ENCODE results near the gene PTPN12. TPM values are rescaled to one million over a fixed set of nuclear protein-coding genes. Genes with fewer than 3 reads are reported as not detected.
"Not testable (repeated sequence)": the region's sequence is repeated elsewhere in the genome, so short reads cannot be mapped to it uniquely, and the experiment has no call there.

The PTPN12 gene
- total and polyA plus RNA-seq, 2 experiments from 2014 or later: 21.7 to 25.6 TPM

DNA sequence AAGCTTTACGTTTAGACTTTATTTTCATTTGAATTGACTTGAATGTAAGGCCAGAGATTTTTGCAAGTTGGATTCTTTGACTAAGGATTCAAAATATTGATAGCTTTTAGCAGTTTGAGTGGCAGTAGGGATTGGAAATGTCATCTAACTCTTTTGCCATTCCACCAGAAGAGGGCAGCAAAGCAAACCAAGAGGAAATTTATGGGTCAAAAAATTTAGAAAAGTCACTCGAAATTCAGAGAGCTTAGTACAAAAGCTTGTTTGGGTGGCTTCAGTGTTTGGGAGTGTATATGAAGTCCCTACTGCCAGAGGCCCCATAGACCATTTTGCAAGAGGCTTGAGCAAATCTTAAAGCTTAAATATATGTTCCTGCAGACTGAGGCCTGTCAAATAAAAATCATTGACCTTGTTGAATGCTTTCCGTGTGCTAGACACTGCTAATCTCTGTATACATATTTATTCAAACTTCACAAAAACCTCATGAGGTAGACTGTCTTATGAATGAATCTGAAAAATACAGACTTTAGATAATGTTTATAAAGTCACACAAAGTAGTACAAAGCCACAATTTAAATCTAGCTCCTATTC lies 114.6 kb downstream of the PTPN12 start:
- H3K4me2 ChIP-seq (ENCODE audit: unreplicated experiment): no peak overlapping the region
- H4K20me1 ChIP-seq (ENCODE audit: insufficient read depth): no peaks in the 10 kb centered on the region
- no peak overlapping the region for H3K27ac ChIP-seq
- WGBS, 2 experiments (ENCODE audit: low coverage in 1 of 2, low lambda C conversion rate in 2 of 2, missing lambda C conversion rate in 2 of 2): 35% methylated on average over 3 of the region's 3 CpGs
- TF ChIP-seq EZH2 (IDR thresholded peaks at IDR 0.05; ENCODE audit: insufficient read depth, poor library complexity, severe bottlenecking): no peak
- TF ChIP-seq EZH2phosphoT487 (IDR thresholded peaks at IDR 0.05; ENCODE audit: insufficient read depth, low read depth): no peak
- H3K36me3 ChIP-seq (ENCODE audit: low read depth): peaks cover 22% of the 10 kb centered on the region; the same call in 1 of the 2 replicates
- no peak overlapping the region for H2AFZ ChIP-seq
- no peaks in the 10 kb centered on the region for H3K9me3 ChIP-seq (ENCODE audit: low read depth)
- H3K4me3 ChIP-seq: no peak overlapping the region
- peaks cover 16% of the 10 kb centered on the region for H3K4me1 ChIP-seq (ENCODE audit: insufficient read depth)
- H3K27me3 ChIP-seq (replicated peaks; ENCODE audit: insufficient read depth): no peaks in the 10 kb centered on the region
- peaks cover 23% of the 10 kb centered on the region for H3F3A ChIP-seq (ENCODE audit: insufficient read depth)
- no peaks in the 10 kb centered on the region for H3K9me2 ChIP-seq (ENCODE audit: insufficient read depth)
- peak; percentile 65 for DNase-seq
- no peak overlapping the region for H3K9ac ChIP-seq
- in situ Hi-C loops (cut with MboI): loop anchor here (25.0 kb wide), 1 partner anchor 286 kb away; no protein-coding TSS in a partner anchor
- H3K79me2 ChIP-seq (ENCODE audit: insufficient read depth): peaks cover 4% of the 10 kb centered on the region; the same call in 1 of the 2 replicates

DNA sequence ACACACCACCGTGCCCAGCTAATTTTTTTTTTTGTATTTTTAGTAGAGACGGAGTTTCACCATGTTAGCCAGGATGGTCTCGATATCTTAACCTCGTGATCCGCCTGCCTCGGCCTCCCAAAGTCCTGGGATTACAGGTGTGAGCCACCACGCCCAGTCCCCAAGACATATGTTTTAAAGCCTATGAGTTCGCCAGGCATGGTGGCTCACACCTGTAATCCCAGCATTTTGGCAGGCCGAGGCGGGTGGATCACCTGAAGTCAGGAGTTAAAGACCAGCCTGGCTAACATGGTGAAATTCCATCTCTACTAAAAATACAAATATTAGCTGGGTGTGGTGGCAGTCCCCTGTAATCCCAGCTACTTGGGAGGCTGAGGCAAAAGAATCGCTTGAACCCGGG lies 115.7 kb downstream of the PTPN12 start:
- H3K27me3 ChIP-seq (replicated peaks; ENCODE audit: insufficient read depth); H4K20me1 ChIP-seq (ENCODE audit: insufficient read depth); H3K4me2 ChIP-seq (ENCODE audit: unreplicated experiment); H2AFZ ChIP-seq; H3K4me3 ChIP-seq; H3K79me2 ChIP-seq (ENCODE audit: insufficient read depth); H3K27ac ChIP-seq; DNase-seq; H3K9me2 ChIP-seq (ENCODE audit: insufficient read depth); H3K9me3 ChIP-seq (ENCODE audit: low read depth); H3K9ac ChIP-seq: not testable (repeated sequence)
- Histone ChIP-seq H3F3A (ENCODE audit: insufficient read depth) (peaks cover 32% of the 10 kb centered on the region), H3K4me1 (ENCODE audit: insufficient read depth) (peaks cover 16% of the 10 kb centered on the region), H3K36me3 (ENCODE audit: low read depth) (peaks cover 33% of the 10 kb centered on the region; the same call in 1 of the 2 replicates)
- 98% methylated on average over 12 of the region's 12 CpGs for WGBS, 2 experiments (ENCODE audit: low coverage in 1 of 2, low lambda C conversion rate in 2 of 2, missing lambda C conversion rate in 2 of 2)
- in situ Hi-C loops (cut with MboI): loop anchor here (25.0 kb wide), 1 partner anchor 284 kb away; no protein-coding TSS in a partner anchor

DNA sequence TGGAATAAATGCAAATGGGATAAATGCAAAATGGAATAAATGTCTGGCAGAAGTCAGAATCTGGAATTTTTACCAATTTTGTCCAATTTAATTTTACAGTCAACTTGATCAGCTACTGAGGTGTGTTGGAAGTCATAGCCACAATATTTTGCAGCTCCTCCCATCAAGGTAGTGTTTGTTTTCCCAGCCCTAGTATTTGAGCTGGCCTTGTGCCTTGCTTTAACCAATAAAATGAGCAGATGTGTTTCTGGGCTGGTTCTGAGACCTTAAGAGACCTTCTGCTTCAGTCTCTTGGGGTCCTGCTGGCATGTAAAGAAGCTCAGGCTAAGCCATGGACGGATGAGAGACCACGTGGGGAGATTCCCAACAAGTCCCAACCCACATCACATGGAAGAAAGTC lies 116.5 kb downstream of the PTPN12 start:
- peaks cover 39% of the 10 kb centered on the region for H3F3A ChIP-seq (ENCODE audit: insufficient read depth)
- DNase-seq: no peak
- peaks cover 16% of the 10 kb centered on the region for H3K4me1 ChIP-seq (ENCODE audit: insufficient read depth)
- TF ChIP-seq EZH2 (IDR thresholded peaks at IDR 0.05; ENCODE audit: insufficient read depth, poor library complexity, severe bottlenecking): no peak
- in situ Hi-C loops (cut with MboI): loop anchor here (25.0 kb wide), 1 partner anchor 284 kb away; no protein-coding TSS in a partner anchor
- H4K20me1 ChIP-seq (ENCODE audit: insufficient read depth): no peaks in the 10 kb centered on the region
- peaks cover 4% of the 10 kb centered on the region; the same call in 1 of the 2 replicates for H3K79me2 ChIP-seq (ENCODE audit: insufficient read depth)
- WGBS, 2 experiments (ENCODE audit: low coverage in 1 of 2, low lambda C conversion rate in 2 of 2, missing lambda C conversion rate in 2 of 2): 79 to 88% methylated on average over 2 of the region's 2 CpGs
- H3K4me2 ChIP-seq (ENCODE audit: unreplicated experiment): no peak overlapping the region
- H3K27me3 ChIP-seq (replicated peaks; ENCODE audit: insufficient read depth): no peaks in the 10 kb centered on the region
- no peak overlapping the region for H2AFZ ChIP-seq
- no peak overlapping the region for H3K4me3 ChIP-seq
- no peaks in the 10 kb centered on the region for H3K9me3 ChIP-seq (ENCODE audit: low read depth)
- H3K9me2 ChIP-seq (ENCODE audit: insufficient read depth): no peaks in the 10 kb centered on the region
- H3K36me3 ChIP-seq (ENCODE audit: low read depth): peaks cover 33% of the 10 kb centered on the region; the same call in 1 of the 2 replicates
- H3K27ac ChIP-seq: no peak overlapping the region
- no peak overlapping the region for H3K9ac ChIP-seq

DNA sequence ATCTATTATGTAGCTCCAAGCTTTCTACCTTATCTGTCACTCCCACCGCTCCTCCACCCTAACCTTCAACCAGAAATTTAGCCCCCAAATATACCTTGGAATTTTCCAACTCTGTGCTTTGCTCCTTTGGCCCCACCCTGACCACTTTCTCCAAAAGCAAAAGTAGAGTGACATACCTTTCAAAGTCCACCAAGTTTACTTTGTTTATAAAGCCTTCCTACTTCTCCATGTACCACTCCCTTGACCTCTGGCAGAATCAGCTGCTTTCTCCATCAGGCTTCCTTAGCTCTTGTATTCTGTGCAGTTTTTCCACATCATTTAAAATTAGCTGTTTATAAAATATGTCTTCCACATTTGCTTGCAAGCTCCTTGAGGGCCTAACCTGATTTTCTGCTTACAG lies 118.3 kb downstream of the PTPN12 start:
- peaks cover 4% of the 10 kb centered on the region for H3K4me1 ChIP-seq (ENCODE audit: insufficient read depth)
- no peaks in the 10 kb centered on the region for H3K9me3 ChIP-seq (ENCODE audit: low read depth)
- H4K20me1 ChIP-seq (ENCODE audit: insufficient read depth): no peaks in the 10 kb centered on the region
- H2AFZ ChIP-seq: no peak overlapping the region
- no peak overlapping the region for H3K4me3 ChIP-seq
- no peaks in the 10 kb centered on the region for H3K9me2 ChIP-seq (ENCODE audit: insufficient read depth)
- DNase-seq: no peak
- no peak overlapping the region for H3K27ac ChIP-seq
- in situ Hi-C loops (cut with MboI): loop anchor here (25.0 kb wide), 1 partner anchor 282 kb away; no protein-coding TSS in a partner anchor
- 96 to 100% methylated on average over 1 of the region's 1 CpG for WGBS, 2 experiments (ENCODE audit: low coverage in 1 of 2, low lambda C conversion rate in 2 of 2, missing lambda C conversion rate in 2 of 2)
- peaks cover 28% of the 10 kb centered on the region for H3F3A ChIP-seq (ENCODE audit: insufficient read depth)
- no peaks in the 10 kb centered on the region for H3K27me3 ChIP-seq (replicated peaks; ENCODE audit: insufficient read depth)
- H3K36me3 ChIP-seq (ENCODE audit: low read depth): peaks cover 33% of the 10 kb centered on the region; the same call in 1 of the 2 replicates
- TF ChIP-seq EZH2 (IDR thresholded peaks at IDR 0.05; ENCODE audit: insufficient read depth, poor library complexity, severe bottlenecking) (no peak), EZH2phosphoT487 (IDR thresholded peaks at IDR 0.05; ENCODE audit: insufficient read depth, low read depth) (no peak)
- peaks cover 4% of the 10 kb centered on the region; the same call in 1 of the 2 replicates for H3K79me2 ChIP-seq (ENCODE audit: insufficient read depth)
- H3K4me2 ChIP-seq (ENCODE audit: unreplicated experiment): no peak overlapping the region
- H3K9ac ChIP-seq: no peak overlapping the region

Data from GM23248 (cell line).